Left lung (tissue), 10 donors: ENCODE data around the gene FAIM. TPM values are rescaled to one million over a fixed set of nuclear protein-coding genes. Genes with fewer than 3 reads are reported as not detected.
"Not testable (repeated sequence)": the region's sequence is repeated elsewhere in the genome, so short reads cannot be mapped to it uniquely, and the experiment has no call there.

Experiments
- ATAC-seq: fragments of 200-7000 bp; cut with Tn5 transposase; one replicate; pipeline ENCODE4 v1.9.1; 2020; ENCODE audit warnings: moderate library complexity
- DNase-seq, 4 donors: peaks; one replicate each; pipeline ENCODE4 v3.0.0-alpha.2; 2013 to 2020
- H3K27ac ChIP-seq, 2 donors: fragments of 200-600 bp; sonication (generic) in 1 of 2; one replicate each; pipeline versions ENCODE4 v1.5.0 to v1.8.0; 2020 to 2021
- H3K27me3 ChIP-seq, 2 donors: fragments of 200-600 bp; sonication (generic) in 1 of 2; one replicate each; pipeline versions ENCODE4 v1.5.0 to v1.8.0; 2020 to 2021
- H3K36me3 ChIP-seq, 2 donors: fragments of 200-600 bp; sonication (generic) in 1 of 2; one replicate each; pipeline versions ENCODE4 v1.5.0 to v1.8.0; 2020 to 2021
- H3K4me1 ChIP-seq, 2 donors: fragments of 200-600 bp; one replicate each; pipeline ENCODE4 v1.8.0; 2021
- H3K4me3 ChIP-seq, 2 donors: fragments of 200-600 bp; sonication (generic) in 1 of 2; one replicate each; pipeline versions ENCODE4 v1.5.0 to v1.8.0; 2020 to 2021; ENCODE audit warnings: mild to moderate bottlenecking in 1 of 2
- H3K9me3 ChIP-seq, 2 donors: fragments of 200-600 bp; sonication (generic) in 1 of 2; one replicate each; pipeline versions ENCODE4 v1.5.0 to v1.8.0; 2020 to 2021
- intact Hi-C, 2 donors: fragments of 100-400 bp; cut with DNase I; formaldehyde crosslinking; loops; one replicate each; pipeline versions ENCODE4 v1.11.2 to v1.14.2; 2022
- polyA plus RNA-seq, 6 donors: library from polyadenylated mRNA; unstranded; fragments of 120-200 nt; gene quantifications; one replicate each; pipeline ENCODE4 v1.2.1, GENCODE V29; 2013; ENCODE audit not compliant: insufficient read length in 6 of 6
- total RNA-seq, 2 donors: library from RNA; stranded (reverse); fragmentation: NEBNext Ultra II Directional; extraction: Animal tissue kit (Norgen Biotek cat#: 25700); gene quantifications; one replicate each; pipeline ENCODE4 v1.2.1, GENCODE V29; 2021
- TF ChIP-seq, protein P1 (sequence below), 2 donors: fragments of 200-600 bp; sonication (generic) in 1 of 2; IDR thresholded peaks; one replicate each; pipeline versions ENCODE4 v1.5.0 to v1.8.0; 2021; ENCODE audit warnings: antibody characterized with exemption in 2 of 2
- donor health status: DM: no; HTN: yes; CAD: no.
- donor health status: DM: no; HTN: no; CAD: no.

FAIM gene
- total and polyA plus RNA-seq, 8 donors: 11.6 to 38.5 (median 34.2) TPM

DNA sequence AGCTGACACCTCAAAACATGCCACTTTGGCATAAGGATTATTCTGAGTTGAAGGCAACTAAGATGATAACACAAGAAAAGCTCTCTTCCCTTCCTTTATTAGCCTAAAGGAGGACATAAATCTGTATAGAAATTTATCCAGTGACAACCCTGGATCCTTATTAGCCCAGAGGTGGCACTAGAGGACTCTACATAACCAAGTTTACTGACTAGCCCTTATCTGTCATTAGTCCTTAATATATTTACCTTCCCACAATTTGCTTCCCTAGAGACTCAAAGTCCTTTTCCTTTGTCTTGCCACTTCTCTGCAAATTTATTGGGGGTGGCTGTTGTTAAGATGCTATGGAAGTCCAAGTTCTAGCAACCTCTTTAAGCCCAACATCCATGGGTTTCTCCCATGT is 41.2 kb upstream of the FAIM start:
- no peak overlapping the region for H3K27ac ChIP-seq
- intact Hi-C loops: no loop called here
- H3K27me3 ChIP-seq: no peaks in the 10 kb centered on the region
- DNase-seq (no peak), ATAC-seq (peak; percentile 78)
- H3K4me1 ChIP-seq: no peaks in the 10 kb centered on the region
- TF ChIP-seq, protein P1, sequence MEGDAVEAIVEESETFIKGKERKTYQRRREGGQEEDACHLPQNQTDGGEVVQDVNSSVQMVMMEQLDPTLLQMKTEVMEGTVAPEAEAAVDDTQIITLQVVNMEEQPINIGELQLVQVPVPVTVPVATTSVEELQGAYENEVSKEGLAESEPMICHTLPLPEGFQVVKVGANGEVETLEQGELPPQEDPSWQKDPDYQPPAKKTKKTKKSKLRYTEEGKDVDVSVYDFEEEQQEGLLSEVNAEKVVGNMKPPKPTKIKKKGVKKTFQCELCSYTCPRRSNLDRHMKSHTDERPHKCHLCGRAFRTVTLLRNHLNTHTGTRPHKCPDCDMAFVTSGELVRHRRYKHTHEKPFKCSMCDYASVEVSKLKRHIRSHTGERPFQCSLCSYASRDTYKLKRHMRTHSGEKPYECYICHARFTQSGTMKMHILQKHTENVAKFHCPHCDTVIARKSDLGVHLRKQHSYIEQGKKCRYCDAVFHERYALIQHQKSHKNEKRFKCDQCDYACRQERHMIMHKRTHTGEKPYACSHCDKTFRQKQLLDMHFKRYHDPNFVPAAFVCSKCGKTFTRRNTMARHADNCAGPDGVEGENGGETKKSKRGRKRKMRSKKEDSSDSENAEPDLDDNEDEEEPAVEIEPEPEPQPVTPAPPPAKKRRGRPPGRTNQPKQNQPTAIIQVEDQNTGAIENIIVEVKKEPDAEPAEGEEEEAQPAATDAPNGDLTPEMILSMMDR (IDR thresholded peaks at IDR 0.05): no peak
- H3K36me3 ChIP-seq: peaks cover 0 to 5% of the 10 kb centered on the region in 2 donors
- no peaks in the 10 kb centered on the region for H3K9me3 ChIP-seq
- H3K4me3 ChIP-seq: no peak overlapping the region

- DNase-seq (no peak), ATAC-seq (no peak)
- Histone ChIP-seq H3K4me3 (no peak overlapping the region), H3K36me3 (peaks cover 0 to 8% of the 10 kb centered on the region in 2 donors), H3K4me1 (no peaks in the 10 kb centered on the region), H3K27ac (no peak overlapping the region), H3K27me3 (no peaks in the 10 kb centered on the region), H3K9me3 (peaks cover 0 to 3% of the 10 kb centered on the region in 2 donors)
- TF ChIP-seq, protein P1 (IDR thresholded peaks at IDR 0.05): no peak
- intact Hi-C loops: no loop called here
These were observed 39.5 kb upstream of the FAIM start for GRCh38 chr3:138569090-138569489.

- intact Hi-C loops, H3K4me1 ChIP-seq, H3K27me3 ChIP-seq, DNase-seq, H3K9me3 ChIP-seq, H3K4me3 ChIP-seq, ATAC-seq, H3K27ac ChIP-seq: not testable (repeated sequence)
- peaks cover 0 to 11% of the 10 kb centered on the region in 2 donors for H3K36me3 ChIP-seq
These were observed 38.9 kb upstream of the FAIM start for GRCh38 chr3:138569624-138570023.

DNA sequence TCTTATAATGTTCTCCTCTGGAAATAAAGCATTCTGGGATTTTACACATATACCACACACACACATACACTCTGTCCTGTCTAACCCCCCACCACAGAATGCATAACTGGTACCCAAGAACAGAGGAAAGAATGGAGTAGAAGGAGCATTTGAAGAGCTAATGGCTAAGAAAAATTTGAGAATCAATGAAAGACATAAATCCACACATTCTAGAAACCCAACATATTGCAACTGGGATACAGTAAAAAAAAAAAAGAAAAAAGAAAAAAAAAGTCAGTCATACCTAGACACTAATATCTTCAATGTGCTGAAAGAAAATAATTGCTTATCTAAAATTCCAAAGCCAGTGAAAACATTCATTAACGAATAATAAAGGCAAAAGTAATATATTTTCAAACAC is 35.4 kb upstream of the FAIM start:
- Histone ChIP-seq H3K9me3 (peaks cover 0 to 5% of the 10 kb centered on the region in 2 donors), H3K36me3 (peaks cover 0 to 6% of the 10 kb centered on the region in 2 donors), H3K27me3 (no peaks in the 10 kb centered on the region), H3K4me1 (peaks cover 0 to 4% of the 10 kb centered on the region in 2 donors), H3K4me3 (no peak overlapping the region), H3K27ac (no peak overlapping the region)
- TF ChIP-seq, protein P1 (IDR thresholded peaks at IDR 0.05): no peak
- ATAC-seq (no peak), DNase-seq (no peak)
- intact Hi-C loops: no loop called here

DNA sequence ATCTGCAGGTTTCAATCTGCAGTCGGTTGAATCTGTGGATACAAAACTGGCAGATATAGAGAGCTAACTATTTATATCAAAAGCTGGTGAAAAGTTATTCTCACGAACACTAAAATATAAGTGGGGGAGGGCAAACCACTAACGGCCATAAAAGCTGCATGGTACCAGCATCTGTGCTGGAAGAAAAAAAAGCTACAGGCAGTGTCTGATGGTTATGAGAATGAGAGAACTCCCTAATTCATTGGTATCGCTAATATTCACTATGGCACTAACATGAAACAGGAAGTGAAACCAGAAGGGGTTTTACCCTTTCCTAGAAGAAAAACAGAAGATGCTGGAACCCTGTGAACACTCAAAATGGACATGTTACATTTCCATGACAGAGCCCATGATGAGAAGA is 30.4 kb upstream of the FAIM start:
- TF ChIP-seq, protein P1 (IDR thresholded peaks at IDR 0.05): no peak
- peaks cover 0 to 5% of the 10 kb centered on the region in 2 donors for H3K9me3 ChIP-seq
- H3K4me1 ChIP-seq: peaks cover 0 to 7% of the 10 kb centered on the region in 2 donors
- peaks cover 0 to 6% of the 10 kb centered on the region in 2 donors for H3K36me3 ChIP-seq
- no peak overlapping the region for H3K27ac ChIP-seq
- intact Hi-C loops: no loop called here
- DNase-seq (no peak), ATAC-seq (peak; percentile 38)
- H3K4me3 ChIP-seq: no peak overlapping the region
- no peaks in the 10 kb centered on the region for H3K27me3 ChIP-seq

- Histone ChIP-seq H3K4me3 (no peak overlapping the region), H3K9me3 (peaks cover 0 to 1% of the 10 kb centered on the region in 2 donors), H3K27ac (no peak overlapping the region), H3K4me1 (peaks cover 0 to 7% of the 10 kb centered on the region in 2 donors), H3K27me3 (no peaks in the 10 kb centered on the region), H3K36me3 (peaks cover 0 to 2% of the 10 kb centered on the region in 2 donors)
- peak in 1 of 4 donors; percentile 55 for DNase-seq
- peak; percentile 94 for ATAC-seq
- TF ChIP-seq, protein P1 (IDR thresholded peaks at IDR 0.05): no peak
- intact Hi-C loops: no loop called here
These were observed 29.5 kb upstream of the FAIM start for GRCh38 chr3:138578961-138579574.
